H7 (cell line): ENCODE data around the gene SEPTIN7. TPM values are rescaled to one million over a fixed set of nuclear protein-coding genes. Genes with fewer than 3 reads are reported as not detected.
A peak's percentile ranks its signal among the peaks of the same experiment; 100 is the strongest.

ENCODE experiments used
- DNase-seq: peaks from one replicate; pipeline ENCODE4 v3.0.0; 2012
- H3K27me3 ChIP-seq: 2 replicates; pipeline ENCODE4 v1.6.0; 2011; ENCODE audit warnings: mild to moderate bottlenecking, low read length; ENCODE audit not compliant: control insufficient read depth, insufficient read depth
- H3K36me3 ChIP-seq: replicated peaks from 2 replicates; pipeline ENCODE4 v1.5.1; 2011; ENCODE audit warnings: low read length; ENCODE audit not compliant: control insufficient read depth, insufficient read depth
- H3K4me3 ChIP-seq: 2 replicates; pipeline ENCODE4 v1.5.1; 2011; ENCODE audit warnings: low read depth, mild to moderate bottlenecking, control low read depth, low read length, moderate library complexity; ENCODE audit not compliant: insufficient read depth
- total RNA-seq: library from RNA; depleted of rRNA; stranded (reverse); fragments of >200 nt; shearing (Covaris generic); gene quantifications from 2 replicates; pipeline ENCODE4 v1.2.3, GENCODE V29; 2014

The SEPTIN7 gene
- total RNA-seq, 1 experiment from 2014 or later = 162 TPM

DNA sequence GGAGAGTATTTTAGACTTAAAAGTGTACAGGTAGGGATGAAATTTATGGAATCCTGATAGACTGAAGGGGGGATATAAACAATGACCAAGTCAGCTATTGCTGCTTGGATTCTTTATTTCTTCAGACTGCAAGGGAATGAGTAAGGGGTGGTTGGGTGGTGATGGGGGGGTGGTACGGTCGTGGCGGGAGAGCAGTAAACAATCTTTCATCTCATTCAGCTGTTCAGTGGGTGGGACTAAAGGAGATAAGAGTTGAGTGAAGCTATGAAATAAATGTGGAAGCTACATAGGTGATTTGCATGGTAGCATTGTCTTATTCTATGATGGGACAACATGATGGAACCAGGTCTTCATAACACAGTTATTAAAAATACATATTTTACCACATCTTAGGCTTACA lies 1.8 kb downstream of the SEPTIN7 start:
- H3K27me3 ChIP-seq = no peaks in the 10 kb centered on the region
- peak overlapping the region; percentile 97; the same call in 1 of the 2 replicates for H3K4me3 ChIP-seq
- DNase-seq = peak; percentile 26
- no peaks in the 10 kb centered on the region for H3K36me3 ChIP-seq

DNA sequence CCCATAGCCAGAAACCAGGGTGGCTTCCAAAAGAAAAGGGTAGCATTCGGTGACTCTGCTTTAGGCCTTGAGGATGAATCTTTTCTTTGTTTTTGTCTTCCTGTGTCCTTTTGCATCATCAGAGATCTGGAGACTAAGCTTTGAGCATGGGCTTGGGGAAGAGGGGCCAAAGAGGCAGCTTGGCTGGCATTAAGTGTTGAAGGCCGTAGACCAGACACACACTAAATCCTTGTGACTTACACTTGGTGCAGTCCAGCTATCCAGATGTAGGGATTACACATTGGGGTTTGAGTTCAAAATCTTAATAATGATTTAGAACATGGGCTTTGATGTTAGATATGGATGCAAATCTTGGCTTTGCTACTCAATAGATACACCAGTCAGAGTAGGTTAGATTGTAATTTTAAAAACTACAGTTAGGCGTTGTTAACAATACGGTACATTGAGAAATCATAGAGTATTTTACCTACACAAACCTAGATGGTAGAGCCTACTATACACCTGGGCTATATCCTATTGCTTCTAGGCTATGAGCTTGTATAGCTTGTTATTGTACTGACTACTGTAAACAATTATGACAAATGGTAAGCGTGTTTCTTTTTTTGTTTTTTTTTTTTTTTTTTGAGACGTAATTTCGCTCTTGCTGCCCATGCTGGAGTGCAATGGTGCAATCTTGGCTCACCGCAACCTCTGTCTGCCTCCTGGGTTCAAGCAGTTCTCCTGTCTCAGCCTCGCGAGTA lies 3.5 kb downstream of the SEPTIN7 start:
- Histone ChIP-seq H3K4me3 (no peak overlapping the region), H3K36me3 (no peaks in the 10 kb centered on the region)
- DNase-seq = no peak

DNA sequence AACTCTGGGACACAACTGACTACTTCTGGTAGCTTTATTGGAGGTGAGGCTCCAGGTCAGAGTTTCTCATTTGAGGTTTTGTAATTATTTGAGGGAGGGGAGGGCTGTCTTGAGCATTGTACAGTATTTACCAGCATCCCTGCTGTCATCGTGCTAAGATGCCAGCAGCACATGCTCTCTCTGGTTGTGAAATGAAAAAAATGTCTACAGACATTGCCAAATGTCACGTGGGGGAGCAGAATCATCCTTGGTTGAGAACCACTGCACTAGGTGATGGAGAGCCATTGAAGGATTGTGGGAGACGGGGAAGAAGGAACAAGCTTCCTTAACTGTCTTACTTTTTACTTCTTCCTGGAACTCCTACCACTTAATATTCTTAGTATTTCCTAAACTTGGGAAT lies 5.0 kb downstream of the SEPTIN7 start:
- DNase-seq = no peak
- no peak overlapping the region for H3K4me3 ChIP-seq
- H3K36me3 ChIP-seq = no peaks in the 10 kb centered on the region
- no peaks in the 10 kb centered on the region for H3K27me3 ChIP-seq

More for the DNA sequence above, 3.5 kb downstream of the SEPTIN7 start:
- H3K27me3 ChIP-seq = no peaks in the 10 kb centered on the region

DNA sequence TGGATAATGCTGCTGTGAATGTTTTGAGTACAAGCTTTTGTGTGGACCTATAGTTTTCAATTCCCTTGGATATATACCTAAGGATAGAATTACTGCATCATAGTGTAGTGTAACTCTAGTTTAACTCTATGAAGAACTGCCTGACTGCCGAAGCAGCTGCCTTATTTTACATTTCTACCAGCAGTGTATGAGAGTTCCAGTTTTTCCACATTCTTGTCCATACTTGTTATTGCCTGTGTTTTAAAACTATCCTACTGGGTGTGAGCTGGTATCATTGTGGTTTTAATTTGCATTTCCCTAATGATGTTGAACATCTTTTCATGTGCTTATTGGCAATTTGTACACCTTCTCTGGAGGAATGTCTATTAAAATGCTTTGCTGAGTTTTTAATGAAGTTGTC lies 15.7 kb downstream of the SEPTIN7 start:
- DNase-seq = no peak
- no peaks in the 10 kb centered on the region for H3K36me3 ChIP-seq
- no peak overlapping the region for H3K4me3 ChIP-seq

DNA sequence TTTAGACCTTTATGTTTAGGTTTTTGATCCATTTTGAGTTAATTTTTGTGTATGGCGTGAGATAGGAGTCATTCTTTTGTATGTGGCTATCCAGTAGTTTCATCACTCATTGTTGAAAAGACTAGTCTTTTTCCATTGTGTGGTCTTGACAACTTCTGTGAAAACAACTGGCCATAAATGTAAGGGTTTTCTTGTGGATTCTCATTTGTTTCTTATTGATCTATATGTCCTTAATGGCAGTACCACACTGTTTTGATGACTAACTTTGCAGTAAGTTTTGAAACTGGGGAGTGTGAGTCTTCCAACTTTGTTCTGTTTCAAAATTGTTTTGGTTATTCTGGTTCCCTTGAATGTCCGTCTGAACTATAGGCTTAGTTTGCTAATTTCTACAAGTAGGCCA lies 16.3 kb downstream of the SEPTIN7 start:
- Histone ChIP-seq H3K27me3 (no peaks in the 10 kb centered on the region), H3K36me3 (no peaks in the 10 kb centered on the region), H3K4me3 (no peak overlapping the region)
- DNase-seq = no peak

More for the DNA sequence above, 15.7 kb downstream of the SEPTIN7 start:
- no peaks in the 10 kb centered on the region for H3K27me3 ChIP-seq

DNA sequence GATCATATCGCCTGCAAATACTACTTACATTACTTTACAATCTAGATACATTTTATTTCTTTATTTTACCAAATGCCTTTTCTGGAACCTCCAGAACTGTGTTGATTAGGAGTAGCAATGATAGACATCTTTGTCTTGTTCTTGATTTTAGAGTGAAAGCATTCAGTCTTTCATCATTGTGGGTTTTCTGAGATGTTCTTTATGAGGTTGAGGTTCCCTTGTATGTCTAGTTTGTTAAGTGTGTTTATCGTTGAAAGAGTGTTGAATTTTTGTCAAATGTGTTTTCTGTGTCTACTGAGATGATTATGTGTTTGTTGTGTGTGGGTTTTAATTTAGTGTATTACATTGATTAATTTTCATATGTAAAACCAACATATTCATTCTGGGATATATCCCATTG lies 17.1 kb downstream of the SEPTIN7 start:
- no peak for DNase-seq
- Histone ChIP-seq H3K4me3 (no peak overlapping the region), H3K36me3 (no peaks in the 10 kb centered on the region), H3K27me3 (no peaks in the 10 kb centered on the region)

DNA sequence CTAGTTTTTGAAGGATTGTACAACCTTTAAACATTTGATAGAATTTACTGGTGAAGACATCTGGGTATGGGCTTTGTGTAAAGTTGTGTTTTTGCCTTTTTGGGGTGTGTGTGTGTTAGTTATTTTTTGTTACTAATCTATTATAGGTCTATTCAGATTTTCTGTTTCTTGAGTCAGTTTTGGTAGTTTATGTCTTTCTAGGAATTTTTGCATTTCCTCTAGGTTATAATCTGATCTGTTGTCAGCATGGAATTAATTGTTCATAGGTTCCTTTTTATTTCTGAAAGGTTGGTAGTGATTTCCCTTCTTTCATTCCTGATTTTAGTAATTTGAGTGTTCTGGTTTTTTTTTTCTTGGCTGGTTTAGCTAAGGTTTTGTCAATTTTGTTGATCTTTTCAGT lies 17.7 kb downstream of the SEPTIN7 start:
- no peaks in the 10 kb centered on the region for H3K27me3 ChIP-seq
- H3K4me3 ChIP-seq = no peak overlapping the region
- no peaks in the 10 kb centered on the region for H3K36me3 ChIP-seq
- no peak for DNase-seq

DNA sequence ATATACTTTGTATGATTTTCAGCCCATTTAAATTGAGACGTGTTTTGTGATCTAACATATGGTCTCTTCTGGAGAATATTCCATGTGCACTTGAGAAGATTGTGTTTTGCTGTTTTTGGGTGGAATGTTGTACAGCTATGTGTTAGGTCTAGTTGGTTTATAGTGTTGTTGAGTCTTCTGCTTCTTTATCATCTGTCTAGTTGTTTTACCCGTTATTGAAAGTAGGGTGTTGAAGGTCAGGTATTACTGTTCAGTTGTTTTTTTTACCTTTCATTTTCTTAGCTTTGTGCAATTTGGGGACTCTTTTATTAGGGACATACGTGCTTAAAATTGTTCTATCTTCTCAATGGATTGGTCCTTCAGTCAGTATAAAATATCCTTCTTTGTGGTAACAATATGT lies 18.5 kb downstream of the SEPTIN7 start:
- DNase-seq = no peak
- no peaks in the 10 kb centered on the region for H3K27me3 ChIP-seq
- H3K36me3 ChIP-seq = no peaks in the 10 kb centered on the region
- no peak overlapping the region for H3K4me3 ChIP-seq

DNA sequence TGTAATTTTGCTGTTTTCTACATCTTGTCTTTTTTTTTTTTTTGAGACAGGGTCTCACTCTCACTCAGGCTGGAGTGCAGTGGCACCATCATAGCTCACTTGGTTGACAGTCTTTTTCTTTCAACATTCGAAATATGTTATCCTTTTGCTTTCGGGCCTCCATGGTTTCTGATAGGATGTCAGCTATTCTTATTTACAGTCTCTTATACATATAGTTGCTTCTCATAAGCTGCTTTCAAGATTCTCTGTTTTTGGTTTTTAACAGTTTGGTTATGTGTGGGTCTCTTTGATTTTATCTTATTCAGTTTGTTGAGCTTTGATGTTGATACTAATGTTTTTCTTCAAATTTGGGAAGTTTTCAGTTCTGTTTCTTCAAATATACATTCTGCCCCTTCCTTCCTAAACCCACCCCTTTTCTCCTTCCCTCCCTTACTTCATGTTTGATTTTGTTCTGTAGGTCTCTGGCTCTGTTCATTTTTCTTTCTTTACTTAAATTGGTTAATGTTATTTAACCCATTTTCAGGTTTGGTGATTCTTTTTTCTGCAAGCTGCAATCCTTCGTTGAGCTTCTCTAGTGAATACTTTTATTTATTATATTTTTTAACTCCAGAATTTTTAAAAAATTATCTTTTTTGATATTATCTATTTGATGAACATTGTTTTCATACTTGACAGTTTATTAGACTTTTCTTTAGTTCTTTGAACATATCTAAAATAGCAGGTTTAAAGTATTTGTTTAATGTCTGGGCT lies 19.3 kb downstream of the SEPTIN7 start:
- H3K4me3 ChIP-seq = no peak overlapping the region
- no peaks in the 10 kb centered on the region for H3K36me3 ChIP-seq
- DNase-seq = no peak
- H3K27me3 ChIP-seq = no peaks in the 10 kb centered on the region

DNA sequence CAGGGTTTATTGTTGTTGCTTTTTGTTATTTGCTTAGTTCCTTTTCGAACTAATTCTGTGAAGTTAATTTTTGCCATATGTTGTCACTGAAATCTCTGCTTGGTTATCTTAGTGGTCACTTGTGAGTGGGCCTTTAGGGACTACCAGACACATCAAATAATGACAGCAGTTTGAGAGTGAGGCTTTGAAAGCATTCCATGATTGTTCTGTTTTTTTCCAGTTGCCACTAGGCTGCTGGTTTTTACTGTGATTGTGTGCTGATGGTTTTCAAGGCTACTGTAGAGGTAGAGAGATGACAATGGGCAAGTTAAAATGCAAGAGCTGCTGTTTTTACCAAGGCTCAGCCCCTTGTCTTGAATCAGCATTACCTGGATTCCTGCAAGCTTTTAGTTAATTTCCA lies 20.0 kb downstream of the SEPTIN7 start:
- H3K4me3 ChIP-seq = no peak overlapping the region
- no peaks in the 10 kb centered on the region for H3K36me3 ChIP-seq
- no peaks in the 10 kb centered on the region for H3K27me3 ChIP-seq
- no peak for DNase-seq

DNA sequence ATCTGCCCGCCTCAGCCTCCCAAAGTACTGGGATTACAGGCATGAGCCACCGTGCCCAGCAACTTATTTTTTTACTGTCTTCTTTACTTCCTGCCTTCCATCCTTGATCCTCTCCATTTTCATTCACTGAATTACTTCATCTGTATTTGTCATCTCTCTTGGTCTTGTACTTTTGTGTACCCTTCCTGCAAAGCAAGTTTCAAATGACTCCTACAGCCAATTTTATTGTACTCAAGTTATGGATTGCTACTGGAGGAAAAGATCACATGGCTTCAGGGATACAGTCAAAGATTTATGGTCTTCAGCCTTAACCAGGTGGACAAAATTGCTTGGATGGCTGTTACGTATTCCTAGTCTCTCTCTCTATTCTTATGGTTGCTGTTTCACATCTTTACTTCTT lies 22.6 kb downstream of the SEPTIN7 start:
- Histone ChIP-seq H3K4me3 (no peak overlapping the region), H3K36me3 (no peaks in the 10 kb centered on the region), H3K27me3 (no peaks in the 10 kb centered on the region)
- DNase-seq = no peak

DNA sequence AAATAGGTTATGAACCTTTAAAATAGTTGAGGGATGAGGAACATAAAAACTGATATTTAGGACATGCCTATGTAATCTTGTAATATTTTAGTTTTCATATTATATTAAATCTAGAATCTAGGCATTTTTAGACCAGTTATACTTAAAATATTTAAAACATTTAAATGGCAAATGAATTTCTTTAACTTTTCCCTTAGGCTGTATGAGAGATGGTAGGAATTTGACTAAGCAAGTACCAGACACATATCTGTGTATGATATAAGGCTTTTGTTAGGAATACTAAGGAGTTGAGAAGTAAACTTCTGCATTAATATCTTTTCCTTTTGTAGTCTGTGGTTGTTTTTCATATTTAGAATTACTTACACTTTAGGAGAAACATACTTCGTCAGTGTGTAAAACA lies 25.1 kb downstream of the SEPTIN7 start:
- Histone ChIP-seq H3K27me3 (no peaks in the 10 kb centered on the region), H3K4me3 (no peak overlapping the region), H3K36me3 (no peaks in the 10 kb centered on the region)
- no peak for DNase-seq

DNA sequence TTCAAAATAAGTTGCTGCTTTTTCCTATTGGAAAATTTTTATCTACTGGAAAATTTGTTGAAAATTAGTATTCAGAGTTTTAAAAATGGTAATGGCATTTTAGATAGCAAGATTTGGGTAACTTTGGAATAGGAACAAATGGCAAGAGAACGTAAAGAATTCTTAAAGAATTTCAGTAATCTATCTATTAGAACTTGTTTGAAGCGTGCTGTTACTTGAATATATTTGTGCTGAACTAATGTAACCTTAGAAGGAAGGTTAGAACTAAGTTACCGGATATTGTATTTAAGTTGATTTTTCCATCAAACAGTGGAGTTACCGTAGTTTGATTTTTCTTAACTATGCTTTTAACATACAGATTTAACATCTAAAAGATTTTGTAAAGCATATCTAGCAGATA lies 25.9 kb downstream of the SEPTIN7 start:
- no peaks in the 10 kb centered on the region for H3K36me3 ChIP-seq
- H3K27me3 ChIP-seq = no peaks in the 10 kb centered on the region
- no peak for DNase-seq
- no peak overlapping the region for H3K4me3 ChIP-seq

DNA sequence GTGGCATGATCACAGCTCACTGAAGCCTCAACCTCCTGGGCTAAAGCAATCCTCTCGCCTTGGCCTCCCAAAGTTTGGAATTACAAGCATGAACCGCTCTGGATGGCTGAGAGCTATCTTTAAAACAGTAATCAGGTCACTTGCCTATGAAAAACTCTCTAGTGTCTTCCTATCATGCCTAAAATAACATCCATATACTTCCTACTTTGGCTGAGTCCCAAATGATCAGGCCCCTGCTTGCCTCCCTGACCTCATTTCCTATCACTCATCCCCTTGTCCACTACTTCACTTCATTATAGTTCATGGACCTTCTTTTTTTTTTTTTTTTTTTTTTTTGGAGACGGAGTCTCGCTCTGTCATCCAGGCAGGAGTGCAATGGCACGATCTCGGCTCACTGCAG lies 28.0 kb downstream of the SEPTIN7 start:
- H3K36me3 ChIP-seq = no peaks in the 10 kb centered on the region; the same call in 1 of the 2 replicates
- no peaks in the 10 kb centered on the region for H3K27me3 ChIP-seq
- DNase-seq = no peak
- H3K4me3 ChIP-seq = no peak overlapping the region

DNA sequence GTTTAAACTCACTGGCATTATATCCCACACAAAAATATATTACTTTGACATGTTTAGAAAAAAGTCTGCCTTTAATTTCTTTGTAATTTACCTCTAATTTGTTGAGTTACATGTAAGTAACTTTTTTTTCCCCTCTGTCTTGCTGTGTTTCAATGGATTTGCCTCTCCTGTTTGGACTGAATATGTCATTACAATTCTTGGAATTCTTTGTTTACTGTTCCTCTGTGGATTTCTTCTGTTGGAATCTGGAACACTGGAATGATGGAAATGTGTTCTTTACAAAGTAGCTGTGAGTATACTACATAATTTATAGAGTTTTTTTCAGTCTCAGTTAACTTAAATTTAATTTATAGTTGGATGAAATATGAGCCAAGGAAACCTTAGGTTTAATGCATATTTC lies 30.4 kb downstream of the SEPTIN7 start:
- Histone ChIP-seq H3K4me3 (no peak overlapping the region), H3K36me3 (no peaks in the 10 kb centered on the region; the same call in 1 of the 2 replicates), H3K27me3 (no peaks in the 10 kb centered on the region)
- no peak for DNase-seq
